Measurements from ENCODE around the gene HPGD. TPM values are rescaled to one million over a fixed set of nuclear protein-coding genes. Genes with fewer than 3 reads are reported as not detected.

Gene HPGD
- total RNA-seq, result 1.3 TPM
- long read RNA-seq, partial matches to known transcripts, result 0 of 3 reads
- long read RNA-seq, other reads (novel, unspliced or antisense), result 0 of 3 reads

GRCh38 chr4:174522183-174523024 lies at the start of gene HPGD:
Gene HPGD (minus strand): TSS chr4:174522488. CDS start chr4:174522451, 37 bp downstream.
- intact Hi-C loops (cut with DNase I), result no loop called here
- peak; percentile 77 for DNase-seq
- ATAC-seq (ENCODE audit: poor library complexity), result peak; percentile 89

GRCh38 chr4:174564529-174564928 lies 42.2 kb upstream of the HPGD start:
- no peak for DNase-seq
- ATAC-seq (ENCODE audit: poor library complexity), result no peak
- intact Hi-C loops (cut with DNase I), result no loop called here

GRCh38 chr4:174563399-174563798 lies 41.1 kb upstream of the HPGD start:
- ATAC-seq (ENCODE audit: poor library complexity) (no peak), DNase-seq (no peak)
- intact Hi-C loops (cut with DNase I), result no loop called here

- intact Hi-C loops (cut with DNase I), result no loop called here
- ATAC-seq (ENCODE audit: poor library complexity), result no peak
- no peak for DNase-seq
Measured at GRCh38 chr4:174561560-174561959, 39.3 kb upstream of the HPGD start.

- intact Hi-C loops (cut with DNase I), result no loop called here
- DNase-seq (no peak), ATAC-seq (ENCODE audit: poor library complexity) (no peak)
Measured at GRCh38 chr4:174559894-174560293, 37.6 kb upstream of the HPGD start.

- ATAC-seq (ENCODE audit: poor library complexity) (no peak), DNase-seq (no peak)
- intact Hi-C loops (cut with DNase I), result no loop called here
Measured at GRCh38 chr4:174555789-174556630, 33.7 kb upstream of the HPGD start.

GRCh38 chr4:174554231-174554728 lies 32.0 kb upstream of the HPGD start:
- ATAC-seq (ENCODE audit: poor library complexity), result no peak
- intact Hi-C loops (cut with DNase I), result no loop called here
- no peak for DNase-seq

- no peak for ATAC-seq (ENCODE audit: poor library complexity)
- intact Hi-C loops (cut with DNase I), result no loop called here
- no peak for DNase-seq
Measured at GRCh38 chr4:174553828-174554227, 31.5 kb upstream of the HPGD start.

- no peak for ATAC-seq (ENCODE audit: poor library complexity)
- intact Hi-C loops (cut with DNase I), result no loop called here
- DNase-seq, result no peak
Measured at GRCh38 chr4:174553031-174553430, 30.7 kb upstream of the HPGD start.

GRCh38 chr4:174550541-174550940 lies 28.3 kb upstream of the HPGD start:
- ATAC-seq (ENCODE audit: poor library complexity), result no peak
- no peak for DNase-seq
- intact Hi-C loops (cut with DNase I), result no loop called here

GRCh38 chr4:174549721-174550120 lies 27.4 kb upstream of the HPGD start:
- DNase-seq (no peak), ATAC-seq (ENCODE audit: poor library complexity) (no peak)
- intact Hi-C loops (cut with DNase I), result no loop called here

- DNase-seq (no peak), ATAC-seq (ENCODE audit: poor library complexity) (no peak)
- intact Hi-C loops (cut with DNase I), result no loop called here
Measured at GRCh38 chr4:174545268-174545667, 23.0 kb upstream of the HPGD start.

- ATAC-seq (ENCODE audit: poor library complexity), result no peak
- DNase-seq, result no peak
- intact Hi-C loops (cut with DNase I), result no loop called here
Measured at GRCh38 chr4:174544496-174544895, 22.2 kb upstream of the HPGD start.

GRCh38 chr4:174540175-174540574 lies 17.9 kb upstream of the HPGD start:
- ATAC-seq (ENCODE audit: poor library complexity), result no peak
- intact Hi-C loops (cut with DNase I), result no loop called here
- no peak for DNase-seq

GRCh38 chr4:174539571-174539970 lies 17.3 kb upstream of the HPGD start:
- no peak for ATAC-seq (ENCODE audit: poor library complexity)
- DNase-seq, result no peak
- intact Hi-C loops (cut with DNase I), result no loop called here

- DNase-seq (no peak), ATAC-seq (ENCODE audit: poor library complexity) (no peak)
- intact Hi-C loops (cut with DNase I), result no loop called here
Measured at GRCh38 chr4:174538876-174539250, 16.6 kb upstream of the HPGD start.

- DNase-seq, result no peak
- intact Hi-C loops (cut with DNase I), result no loop called here
- no peak for ATAC-seq (ENCODE audit: poor library complexity)
Measured at GRCh38 chr4:174538123-174538875, 16.0 kb upstream of the HPGD start.

- no peak for ATAC-seq (ENCODE audit: poor library complexity)
- DNase-seq, result no peak
- intact Hi-C loops (cut with DNase I), result no loop called here
Measured at GRCh38 chr4:174537634-174538033, 15.3 kb upstream of the HPGD start.

- intact Hi-C loops (cut with DNase I), result no loop called here
- DNase-seq (no peak), ATAC-seq (ENCODE audit: poor library complexity) (no peak)
Measured at GRCh38 chr4:174534461-174534860, 12.2 kb upstream of the HPGD start.
